Lung (tissue), 12 donors: Measurements from ENCODE around the gene IL17RD. TPM values are rescaled to one million over a fixed set of nuclear protein-coding genes. Genes with fewer than 3 reads are reported as not detected.

ENCODE experiments used
- ATAC-seq: fragments of 200-7000 bp; cut with Tn5 transposase; one replicate; pipeline ENCODE4 v1.9.1; 2020; ENCODE audit warnings: moderate number of reproducible peaks; ENCODE audit not compliant: insufficient read depth, low FRiP score
- DNase-seq, 3 donors: peaks; one replicate each; pipeline ENCODE4 v3.0.0-alpha.2; 2013 to 2017
- H3K27ac ChIP-seq, 2 donors: one replicate each; pipeline ENCODE4 v1.5.1; 2013; ENCODE audit warnings: mild to moderate bottlenecking in 2 of 2, moderate library complexity in 2 of 2, control low read depth in 1 of 2, inconsistent platforms in 1 of 2, low read depth in 1 of 2, low read length in 1 of 2
- H3K27me3 ChIP-seq, 3 donors: one replicate each; pipeline ENCODE4 v1.5.1; 2013; ENCODE audit warnings: low read length in 2 of 3; ENCODE audit not compliant: control insufficient read depth in 3 of 3, insufficient read depth in 3 of 3
- H3K36me3 ChIP-seq, 4 donors: one replicate each; pipeline ENCODE4 v1.5.1; 2013; ENCODE audit warnings: low read length in 4 of 4, mild to moderate bottlenecking in 1 of 4, moderate library complexity in 1 of 4; ENCODE audit not compliant: control insufficient read depth in 4 of 4, insufficient read depth in 4 of 4
- H3K4me1 ChIP-seq, 5 donors: one replicate each; pipeline ENCODE4 v1.5.1; 2013; ENCODE audit warnings: low read length in 5 of 5, mild to moderate bottlenecking in 2 of 5, moderate library complexity in 1 of 5; ENCODE audit not compliant: control insufficient read depth in 5 of 5, insufficient read depth in 5 of 5
- H3K4me3 ChIP-seq: one replicate; pipeline ENCODE4 v1.5.1; 2013; ENCODE audit warnings: mild to moderate bottlenecking, control low read depth, moderate library complexity
- H3K9ac ChIP-seq, 2 donors: one replicate each; pipeline ENCODE4 v1.5.1; 2013; ENCODE audit warnings: low read length in 2 of 2, control low read depth in 1 of 2; ENCODE audit not compliant: insufficient read depth in 1 of 2
- H3K9me3 ChIP-seq, 4 donors: one replicate each; pipeline ENCODE4 v1.5.1; 2013; ENCODE audit warnings: low read length in 3 of 4, mild to moderate bottlenecking in 1 of 4, moderate library complexity in 1 of 4; ENCODE audit not compliant: control insufficient read depth in 4 of 4, insufficient read depth in 3 of 4
- CTCF ChIP-seq: IDR thresholded peaks from 2 replicates; pipeline ENCODE4 v1.5.1; 2012; ENCODE audit warnings: mild to moderate bottlenecking; ENCODE audit errors: control extremely low read depth, extremely low read depth
- WGBS, 2 donors: extraction: QIAGEN DNeasy Blood & Tissue Kit; methylation state at CpG; one replicate each; pipeline ENCODE4 v1.1.7; 2013; 5-methylcytosine and 5-hydroxymethylcytosine counted together
- polyA plus RNA-seq, 2 donors: library from polyadenylated mRNA; stranded (reverse); fragments of 200-250 nt; gene quantifications; one replicate each; pipeline ENCODE4 v1.2.1, GENCODE V29; 2013
- total RNA-seq, 2 donors: library from RNA; depleted of rRNA in 1 of 2; stranded (reverse); fragments of >200 nt in 1 of 2; gene quantifications; one replicate each; pipeline ENCODE4 v1.2.1, GENCODE V29; 2014 to 2021
- donor health status: control.
- donor health status: control.
- donor health status: Bipolar disorder and iron deficiency.
- donor health status: healthy.
- donor health status: DM: yes; HTN: yes; CAD: no.

The IL17RD gene
- total and polyA plus RNA-seq, 4 donors, result 0.22 to 4.8 (median 1.1) TPM

GRCh38 chr3:57041674-57042073 lies 123.5 kb downstream of the IL17RD start:
- H3K27ac ChIP-seq, result no peak overlapping the region
- H3K27me3 ChIP-seq, result no peaks in the 10 kb centered on the region
- peaks cover 0 to 19% (median 12%) of the 10 kb centered on the region in 5 donors for H3K4me1 ChIP-seq
- 72 to 76% methylated on average over 6 of the region's 6 CpGs for WGBS, 2 donors
- no peak for TF ChIP-seq CTCF
- H3K9ac ChIP-seq, result no peak overlapping the region
- peaks cover 0 to 1% (median 0%) of the 10 kb centered on the region in 4 donors for H3K9me3 ChIP-seq
- no peak overlapping the region for H3K4me3 ChIP-seq
- ATAC-seq, result no peak
- DNase-seq, result no peak
- no peaks in the 10 kb centered on the region for H3K36me3 ChIP-seq

Other genes starting within 250 kb of the IL17RD start
- under 1 TPM in 1 of 2 donors, not detected in 1; 0.15 TPM for gene SPATA12, start 104.7 kb downstream of the IL17RD start, total RNA-seq
- under 1 TPM; 0.08 TPM for gene SPATA12, start 104.7 kb downstream of the IL17RD start, polyA plus RNA-seq
- 1 to 10 TPM in 1 of 2 donors, under 1 TPM in 1; 0.89 to 1.9 TPM for gene HESX1, start 34.6 kb upstream of the IL17RD start, total RNA-seq
- gene HESX1, start 34.6 kb upstream of the IL17RD start, polyA plus RNA-seq, result 1 to 10 TPM in 1 of 2 donors, under 1 TPM in 1; 0.76 to 2.9 TPM
- gene APPL1, start 62.4 kb upstream of the IL17RD start, total RNA-seq, result 10 to 100 TPM; 27.0 to 55.2 TPM
- 10 to 100 TPM; 10.6 to 13.3 TPM for gene APPL1, start 62.4 kb upstream of the IL17RD start, polyA plus RNA-seq
- gene ASB14, start 127.3 kb upstream of the IL17RD start, total RNA-seq, result 1 to 10 TPM in 1 of 2 donors, under 1 TPM in 1; 0.74 to 1.4 TPM
- under 1 TPM; 0.06 to 0.12 TPM for gene ASB14, start 127.3 kb upstream of the IL17RD start, polyA plus RNA-seq